SK-N-SH (cell line): ENCODE results near the gene TMEM131. TPM values are rescaled to one million over a fixed set of nuclear protein-coding genes. Genes with fewer than 3 reads are reported as not detected.

Experiments
- CTCF ChIA-PET: fragments of 300-600, 350-600 bp; formaldehyde crosslinking; extraction: SDS; loops from one replicate; lab custom pipeline; 2021; lab: Yijun Ruan, JAX
- POLR2A ChIA-PET: fragments of 350-600 bp; sonication (Branson Sonifier 250); formaldehyde crosslinking; extraction: SDS; loops from one replicate; lab custom pipeline; 2020; ENCODE audit warnings: antibody characterized with exemption, inconsistent platforms; lab: Yijun Ruan, JAX
- DNase-seq: peaks from one replicate; pipeline ENCODE4 v3.0.0; 2012
- H2AFZ ChIP-seq: fragments of 200-600 bp; sonication (generic); 2 replicates; pipeline ENCODE4 v1.8.1; 2016; ENCODE audit warnings: antibody characterized with exemption, mild to moderate bottlenecking, low read depth
- H3F3A ChIP-seq: fragments of 200-600 bp; sonication (generic); replicated peaks from 2 replicates; pipeline ENCODE3; 2016; ENCODE audit warnings: antibody characterized with exemption, mild to moderate bottlenecking; ENCODE audit not compliant: insufficient read depth
- H3K27ac ChIP-seq, 2 experiments: fragments of 200-500 bp in 1 of 2; fragments of 200-600 bp in 1 of 2; sonication (Bioruptor generic) in 1 of 2; sonication (generic), shearing (Covaris generic) in 1 of 2; 2 replicates each; pipeline versions ENCODE4 v1.5.1 to v1.6.1; 2014 to 2016; ENCODE audit warnings: low read depth in 2 of 2, inconsistent platforms in 1 of 2, low read length in 1 of 2, mild to moderate bottlenecking in 1 of 2, mixed read lengths in 1 of 2
- H3K27me3 ChIP-seq: fragments of 200-600 bp; sonication (generic), shearing (Covaris generic); 2 replicates; pipeline ENCODE4 v1.6.1; 2016; ENCODE audit warnings: mixed run types; ENCODE audit not compliant: insufficient read depth
- H3K36me3 ChIP-seq, 2 experiments: fragments of 200-500 bp in 1 of 2; fragments of 200-600 bp in 1 of 2; sonication (Bioruptor generic) in 1 of 2; sonication (generic) in 1 of 2; replicated peaks in 1 of 2; 2 replicates each; pipeline versions ENCODE3 to v1.5.1; 2014 to 2016; ENCODE audit warnings: low read length in 1 of 2, mild to moderate bottlenecking in 1 of 2; ENCODE audit not compliant: insufficient read depth in 2 of 2, control insufficient read depth in 1 of 2
- H3K4me1 ChIP-seq, 2 experiments: fragments of 200-500 bp in 1 of 2; fragments of 200-600 bp in 1 of 2; sonication (Bioruptor generic) in 1 of 2; sonication (generic), shearing (Covaris generic) in 1 of 2; 2 replicates each; pipeline versions ENCODE4 v1.5.1 to v1.6.1; 2014 to 2016; ENCODE audit warnings: low read depth in 1 of 2, low read length in 1 of 2, mixed run types in 1 of 2; ENCODE audit not compliant: insufficient read depth in 2 of 2, control insufficient read depth in 1 of 2
- H3K4me2 ChIP-seq: fragments of 200-600 bp; sonication (generic), shearing (Covaris generic); 2 replicates; pipeline ENCODE4 v1.6.1; 2017; ENCODE audit warnings: mixed run types
- H3K4me3 ChIP-seq, 2 experiments: fragments of 200-500 bp in 1 of 2; fragments of 200-600 bp in 1 of 2; sonication (Bioruptor generic) in 1 of 2; sonication (generic), shearing (Covaris generic) in 1 of 2; 2 replicates each; pipeline versions ENCODE4 v1.5.1 to v1.8.1; 2014 to 2016; ENCODE audit warnings: low read depth in 2 of 2, inconsistent platforms in 1 of 2, low read length in 1 of 2, mild to moderate bottlenecking in 1 of 2, mixed read lengths in 1 of 2, moderate library complexity in 1 of 2
- H3K79me2 ChIP-seq: fragments of 200-600 bp; sonication (generic); 2 replicates; pipeline ENCODE4 v1.8.1; 2017; ENCODE audit warnings: mild to moderate bottlenecking; ENCODE audit not compliant: insufficient read depth
- H3K9ac ChIP-seq: fragments of 200-600 bp; sonication (generic); 2 replicates; pipeline ENCODE4 v1.6.1; 2017; ENCODE audit warnings: mixed run types
- H3K9me2 ChIP-seq: fragments of 200-600 bp; sonication (generic); 2 replicates; pipeline ENCODE4 v1.6.1; 2017; ENCODE audit warnings: mixed run types
- H3K9me3 ChIP-seq: fragments of 200-600 bp; sonication (generic); 2 replicates; pipeline ENCODE4 v1.6.1; 2017; ENCODE audit warnings: mixed run types, mild to moderate bottlenecking, moderate library complexity
- H4K20me1 ChIP-seq: fragments of 200-600 bp; sonication (generic); 2 replicates; pipeline ENCODE4 v1.6.1; 2017; ENCODE audit warnings: mild to moderate bottlenecking, mixed run types; ENCODE audit not compliant: insufficient read depth
- EP300 ChIP-seq, 2 experiments: IDR thresholded peaks; 2 replicates each; pipeline versions ENCODE4 v1.4.0 to v1.6.1; 2012; ENCODE audit warnings: borderline replicate concordance in 1 of 2, low read depth in 1 of 2, low read length in 1 of 2
- EZH2phosphoT487 ChIP-seq: fragments of 200-600 bp; sonication (generic); IDR thresholded peaks from 2 replicates; pipeline ENCODE4 v1.6.1; 2017; ENCODE audit warnings: low read depth, mixed run types, mild to moderate bottlenecking, antibody characterized with exemption, moderate library complexity, borderline replicate concordance
- FOXJ3 ChIP-seq: sonication (generic); formaldehyde crosslinking; IDR thresholded peaks from 2 replicates; pipeline ENCODE4 v1.5.1; 2020; ENCODE audit warnings: mild to moderate bottlenecking, missing genetic modification reagents
- FOXM1 ChIP-seq: IDR thresholded peaks from 2 replicates; pipeline ENCODE4 v1.4.0; 2012; ENCODE audit warnings: low read depth, mild to moderate bottlenecking
- GABPA ChIP-seq: IDR thresholded peaks from 2 replicates; pipeline ENCODE4 v1.4.0; 2012; ENCODE audit warnings: low read depth, mild to moderate bottlenecking
- MEF2A ChIP-seq: IDR thresholded peaks from 2 replicates; pipeline ENCODE4 v1.4.0; 2012; ENCODE audit warnings: low read depth, borderline replicate concordance
- MXI1 ChIP-seq: IDR thresholded peaks from 2 replicates; pipeline ENCODE4 v1.6.1; 2012; ENCODE audit warnings: mild to moderate bottlenecking, low read depth, low read length, improper control_type of control experiment
- PBX3 ChIP-seq: IDR thresholded peaks from 2 replicates; pipeline ENCODE4; 2012
- POLR2AphosphoS5 ChIP-seq: IDR thresholded peaks from 2 replicates; pipeline ENCODE4 v1.6.1; 2012; ENCODE audit warnings: low read depth, low read length
- RCOR1 ChIP-seq: fragments of 150-350 bp; IDR thresholded peaks from 2 replicates; pipeline ENCODE4 v1.6.1; 2017; ENCODE audit warnings: antibody characterized with exemption, low read length
- RFX5 ChIP-seq: IDR thresholded peaks from 2 replicates; pipeline ENCODE4 v1.6.1; 2012; ENCODE audit warnings: mild to moderate bottlenecking, improper control_type of control experiment, low read length
- TAF1 ChIP-seq: IDR thresholded peaks from 2 replicates; pipeline ENCODE4 v1.6.1; 2012; ENCODE audit warnings: low read depth, mild to moderate bottlenecking, low read length, moderate library complexity, borderline replicate concordance
- TEAD4 ChIP-seq: IDR thresholded peaks from 2 replicates; pipeline ENCODE4 v1.4.0; 2012; ENCODE audit warnings: mild to moderate bottlenecking, borderline replicate concordance; ENCODE audit not compliant: insufficient read depth
- USF1 ChIP-seq: IDR thresholded peaks from 2 replicates; pipeline ENCODE4 v1.4.0; 2012; ENCODE audit warnings: low read depth, borderline replicate concordance
- USF2 ChIP-seq: fragments of 150-350 bp; IDR thresholded peaks from 2 replicates; pipeline ENCODE4 v1.6.1; 2017; ENCODE audit warnings: antibody characterized with exemption, low read length, low read depth, borderline replicate concordance
- YY1 ChIP-seq: IDR thresholded peaks from 2 replicates; pipeline ENCODE4 v1.4.0; 2012; ENCODE audit warnings: low read depth, mild to moderate bottlenecking
- ZBTB33 ChIP-seq: IDR thresholded peaks from 2 replicates; pipeline ENCODE4 v1.4.0; 2012; ENCODE audit warnings: low read depth, borderline replicate concordance
- WGBS: methylation state at CpG from one replicate; pipeline ENCODE4 v1.1.6; 2017; ENCODE audit warnings: low lambda C conversion rate; 5-methylcytosine and 5-hydroxymethylcytosine counted together
- polyA plus RNA-seq, 3 experiments: library from polyadenylated mRNA; depleted of rRNA; stranded (reverse); fragments of >200 nt; gene quantifications; 2 replicates each; pipeline ENCODE4 v1.2.3, GENCODE V29; 2012

Gene TMEM131
- polyA plus RNA-seq, 1 of the 3 experiments (the other 2 are of a cell fraction), result 9.1 TPM

- no peak overlapping the region for H3K4me2 ChIP-seq
- H3K9me3 ChIP-seq, result no peaks in the 10 kb centered on the region
- H3K9me2 ChIP-seq, result no peaks in the 10 kb centered on the region
- no peak overlapping the region for H3K9ac ChIP-seq
- no peak for DNase-seq
- no peaks in the 10 kb centered on the region for H3K79me2 ChIP-seq
- no peak overlapping the region for H3K4me3 ChIP-seq
- CTCF ChIA-PET, result interaction anchor here (1.0 to 3.4 kb wide), 6 partner anchors 13 to 653 kb away, joined by 3 to 21 read pairs (median 16); no protein-coding TSS in a partner anchor
- no peak for TF ChIP-seq MXI1
- no peak for TF ChIP-seq YY1
- TF ChIP-seq FOXM1, result no peak
- no peak for TF ChIP-seq EZH2phosphoT487
- TF ChIP-seq GABPA, result no peak
- TF ChIP-seq EP300 (IDR thresholded peaks at IDR 0.05; ENCODE audit: borderline replicate concordance in 1 of 2, low read depth in 1 of 2, low read length in 1 of 2), result no peak
- TF ChIP-seq POLR2AphosphoS5, result no peak
- no peak for TF ChIP-seq PBX3
- no peak for TF ChIP-seq FOXJ3 (CRISPR knock-in tag)
- TF ChIP-seq MEF2A, result no peak
- TF ChIP-seq USF1, result no peak
- no peak for TF ChIP-seq TAF1
- no peaks in the 10 kb centered on the region for H4K20me1 ChIP-seq
- H3K27ac ChIP-seq, result no peak overlapping the region
- no peak overlapping the region for H2AFZ ChIP-seq
- H3F3A ChIP-seq, result no peaks in the 10 kb centered on the region
- no peaks in the 10 kb centered on the region; a peak in 1 of 4 replicates for H3K4me1 ChIP-seq
- no peaks in the 10 kb centered on the region for H3K27me3 ChIP-seq
- WGBS, result 76% methylated on average over 9 of the region's 9 CpGs
- H3K36me3 ChIP-seq, result no peaks in the 10 kb centered on the region
- POLR2A ChIA-PET, result no interaction called here
Observed at GRCh38 chr2:97738179-97739019, 257.3 kb downstream of the TMEM131 start.

- Histone ChIP-seq H3K4me3 (no peak overlapping the region), H2AFZ (no peak overlapping the region), H3K9ac (no peak overlapping the region), H3K27me3 (no peaks in the 10 kb centered on the region), H3F3A (no peaks in the 10 kb centered on the region), H3K9me2 (no peaks in the 10 kb centered on the region), H3K79me2 (no peaks in the 10 kb centered on the region), H3K4me1 (no peaks in the 10 kb centered on the region; a peak in 1 of 4 replicates), H4K20me1 (no peaks in the 10 kb centered on the region), H3K36me3 (no peaks in the 10 kb centered on the region), H3K9me3 (no peaks in the 10 kb centered on the region), H3K27ac (no peak overlapping the region), H3K4me2 (no peak overlapping the region)
- DNase-seq, result no peak
- POLR2A ChIA-PET, result no interaction called here
- 71% methylated on average over 22 of the region's 32 CpGs for WGBS
- CTCF ChIA-PET, result interaction anchor here (1.3 kb wide), 1 partner anchor 647 kb away, joined by 4 read pairs; no protein-coding TSS in a partner anchor
- no peak for TF ChIP-seq GABPA
- no peak for TF ChIP-seq FOXJ3 (CRISPR knock-in tag)
- no peak for TF ChIP-seq TAF1
- no peak for TF ChIP-seq TEAD4
- TF ChIP-seq POLR2AphosphoS5, result no peak
- no peak for TF ChIP-seq USF2
- TF ChIP-seq MXI1, result no peak
- no peak for TF ChIP-seq EZH2phosphoT487
- TF ChIP-seq ZBTB33, result no peak
- TF ChIP-seq PBX3, result no peak
- TF ChIP-seq MEF2A, result no peak
- no peak for TF ChIP-seq RCOR1
- no peak for TF ChIP-seq RFX5
Observed at GRCh38 chr2:97737421-97738178, 258.1 kb downstream of the TMEM131 start.
